Measurements from ENCODE around the gene CACNA1C.

CACNA1C gene

DNA sequence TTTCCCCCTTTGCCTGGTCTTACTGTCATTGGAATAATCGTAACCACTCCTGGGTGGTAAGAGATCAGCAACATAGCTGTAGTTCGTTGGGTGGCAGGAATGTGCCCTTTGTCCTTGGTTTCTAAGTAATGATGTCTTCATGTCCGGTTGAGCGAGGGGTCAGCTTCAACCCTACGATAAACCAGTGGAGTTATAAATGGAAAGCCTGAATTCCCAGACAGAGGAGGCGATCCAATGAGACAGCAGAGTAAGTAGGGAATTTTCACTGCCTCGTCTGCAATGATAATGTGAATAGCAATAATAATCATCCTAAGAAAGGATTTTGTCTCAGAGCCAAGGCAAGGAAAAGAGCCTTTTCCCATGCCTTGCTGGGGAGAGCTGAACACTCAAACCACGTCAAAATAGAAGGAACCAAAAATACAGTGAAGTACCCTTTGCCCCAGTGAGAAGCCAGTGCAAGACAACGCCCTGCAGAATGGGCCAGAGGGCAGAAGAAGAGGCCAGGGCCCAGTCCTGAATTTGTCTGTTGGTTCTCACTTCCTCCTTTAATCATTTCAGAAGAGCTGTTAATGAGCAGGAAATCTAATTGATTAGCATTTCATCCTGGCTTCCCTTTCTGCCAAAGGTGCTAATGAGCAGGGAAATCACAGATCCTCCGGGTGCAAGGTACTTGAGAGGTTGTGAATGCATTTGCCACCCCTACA is 330.7 kb downstream of the CACNA1C start:
- no peak overlapping the region for H3K4me3 ChIP-seq (ENCODE audit: low read length)
- DNase-seq (ENCODE audit: low read depth), result no peak
- no peak for TF ChIP-seq CTCF (IDR thresholded peaks at IDR 0.05; ENCODE audit: insufficient read depth, low read depth, low read length, missing control alignments)

- H3K4me3 ChIP-seq (ENCODE audit: low read length), result no peak overlapping the region
- no peak for TF ChIP-seq CTCF (IDR thresholded peaks at IDR 0.05; ENCODE audit: insufficient read depth, low read depth, low read length, missing control alignments)
- no peak for DNase-seq (ENCODE audit: low read depth)
Observed at GRCh38 chr12:2384029-2384386, 331.2 kb downstream of the CACNA1C start.

DNA sequence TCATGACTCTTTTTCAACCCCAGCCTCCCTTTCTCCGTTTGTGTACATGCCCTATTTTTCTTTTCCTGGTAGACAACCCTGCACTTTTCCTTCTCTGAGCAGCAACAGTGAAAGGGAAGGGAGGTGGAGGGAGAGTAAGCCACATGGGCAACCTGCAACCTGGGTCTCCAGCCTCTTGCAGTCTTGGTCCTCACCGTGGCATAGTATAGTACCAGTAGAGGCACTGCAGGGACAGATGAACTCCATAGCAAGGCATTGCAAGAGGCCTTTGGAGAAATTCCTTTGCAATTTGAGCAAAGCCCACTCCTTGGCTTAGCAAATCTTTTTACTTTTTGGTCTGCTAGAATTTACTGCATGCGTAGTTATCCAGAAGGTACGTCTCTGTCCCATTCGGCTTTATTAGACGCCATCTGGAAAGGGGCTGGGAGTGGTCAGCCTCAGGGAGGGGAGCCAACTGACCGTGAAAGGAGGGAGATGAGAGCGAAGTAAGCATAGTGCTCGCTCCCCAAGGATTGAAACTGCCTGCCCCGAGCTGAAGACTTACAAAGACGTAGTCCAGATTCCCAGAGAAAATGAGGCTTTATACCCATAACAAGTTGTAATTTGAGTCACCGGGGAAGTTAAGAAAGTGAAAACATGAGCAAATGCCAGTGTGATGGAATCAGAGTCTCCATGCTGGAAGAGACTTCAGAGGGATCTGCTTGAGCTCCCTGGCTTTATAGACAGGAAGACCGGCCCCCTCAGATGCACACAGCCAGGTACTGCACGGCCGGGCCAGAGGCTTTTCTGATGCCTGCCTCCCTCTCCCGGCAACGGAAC is 332.0 kb downstream of the CACNA1C start:
- no peak for TF ChIP-seq CTCF (IDR thresholded peaks at IDR 0.05; ENCODE audit: insufficient read depth, low read depth, low read length, missing control alignments)
- no peak overlapping the region for H3K4me3 ChIP-seq (ENCODE audit: low read length)
- DNase-seq (ENCODE audit: low read depth), result no peak

DNA sequence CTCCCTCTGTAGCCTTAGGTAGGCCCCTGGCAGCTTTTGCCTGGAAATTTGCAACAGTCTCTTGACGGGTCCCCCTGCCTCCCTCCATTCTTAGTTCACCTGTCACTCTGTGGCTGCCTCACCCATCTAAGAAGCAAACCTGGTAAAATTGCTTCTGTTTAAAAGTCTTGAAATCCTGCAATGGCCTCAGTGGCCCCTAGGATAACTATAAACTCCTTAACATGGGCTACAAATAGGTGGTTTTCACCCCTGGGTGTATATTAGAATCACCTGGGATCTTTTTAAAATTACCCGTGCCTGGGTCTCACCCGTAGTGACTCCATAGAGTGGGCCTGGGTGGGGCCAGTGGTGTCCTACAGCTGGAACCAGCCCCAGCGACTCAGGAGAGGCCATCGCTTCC is 332.7 kb downstream of the CACNA1C start:
- DNase-seq (ENCODE audit: low read depth), result no peak
- no peak overlapping the region for H3K4me3 ChIP-seq (ENCODE audit: low read length)
- TF ChIP-seq CTCF (IDR thresholded peaks at IDR 0.05; ENCODE audit: insufficient read depth, low read depth, low read length, missing control alignments), result no peak

DNA sequence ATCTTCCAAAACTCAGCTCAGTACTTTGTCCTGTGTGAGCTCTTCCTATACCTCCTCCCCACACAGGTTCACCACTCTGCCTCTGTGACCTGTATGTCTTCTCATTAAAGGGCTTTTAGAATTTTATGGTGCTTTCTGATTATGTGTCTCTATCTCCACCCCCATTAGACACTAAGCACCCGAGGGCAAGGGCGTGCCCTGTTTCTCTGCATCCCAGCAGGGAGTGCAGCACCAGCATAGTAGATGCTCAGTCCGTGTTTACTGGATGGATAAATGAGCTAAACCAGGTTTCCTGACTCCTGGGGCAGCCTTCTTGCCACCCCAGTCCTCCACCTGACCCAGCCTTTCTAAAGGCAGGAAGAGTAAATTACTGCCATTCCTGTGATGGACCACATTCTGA is 333.8 kb downstream of the CACNA1C start:
- no peak for DNase-seq (ENCODE audit: low read depth)
- H3K4me3 ChIP-seq (ENCODE audit: low read length), result no peak overlapping the region
- TF ChIP-seq CTCF (IDR thresholded peaks at IDR 0.05; ENCODE audit: insufficient read depth, low read depth, low read length, missing control alignments), result no peak

GRCh38 chr12:2387103-2387834 is 334.5 kb downstream of the CACNA1C start:
- no peak for DNase-seq (ENCODE audit: low read depth)
- no peak for TF ChIP-seq CTCF (IDR thresholded peaks at IDR 0.05; ENCODE audit: insufficient read depth, low read depth, low read length, missing control alignments)
- H3K4me3 ChIP-seq (ENCODE audit: low read length), result no peak overlapping the region

All from epithelial cell of esophagus (primary cell).